NCI-H2081 treated with DMSO at 0.1 percent for 48 hours (cell line): ENCODE results near the gene CCDC77.
"Not testable (repeated sequence)": the region's sequence is repeated elsewhere in the genome, so short reads cannot be mapped to it uniquely, and the experiment has no call there.

Experiments
- DNase-seq: peaks from one replicate; lab custom pipeline; 2025; lab: John Stamatoyannopoulos, UW

The CCDC77 gene

GRCh38 chr12:401235-402028, at the start of gene CCDC77:
TSS of gene CCDC77 (plus strand) at chr12:401644. CDS start at chr12:409384, 7,740 bp downstream.
- DNase-seq: no peak

GRCh38 chr12:356276-356988, 45.0 kb upstream of the CCDC77 start:
- no peak for DNase-seq

- DNase-seq: no peak
Observed at GRCh38 chr12:359091-359490, 42.4 kb upstream of the CCDC77 start.

- no peak for DNase-seq
Observed at GRCh38 chr12:366820-367219, 34.6 kb upstream of the CCDC77 start.

- DNase-seq: no peak
Observed at GRCh38 chr12:367972-368371, 33.5 kb upstream of the CCDC77 start.

GRCh38 chr12:370739-371485, 30.5 kb upstream of the CCDC77 start:
- DNase-seq: not testable (repeated sequence)

- no peak for DNase-seq
Observed at GRCh38 chr12:386651-387050, 14.8 kb upstream of the CCDC77 start.

- DNase-seq: no peak
Observed at GRCh38 chr12:388012-388411, 13.4 kb upstream of the CCDC77 start.

GRCh38 chr12:388541-389141, 12.8 kb upstream of the CCDC77 start:
- no peak for DNase-seq

- no peak for DNase-seq
Observed at GRCh38 chr12:389142-390096, 12.0 kb upstream of the CCDC77 start, which contains the start of gene KDM5A. TSS of gene KDM5A (minus strand) at chr12:389320. CDS start at chr12:389091, 229 bp downstream.

GRCh38 chr12:400828-401227, 616 bp upstream of the CCDC77 start:
- no peak for DNase-seq

GRCh38 chr12:402029-402389, 565 bp downstream of the CCDC77 start:
- DNase-seq: no peak

- no peak for DNase-seq
Observed at GRCh38 chr12:414859-415258, 13.4 kb downstream of the CCDC77 start.

GRCh38 chr12:418432-418831, 17.0 kb downstream of the CCDC77 start:
- no peak for DNase-seq

GRCh38 chr12:422526-422925, 21.1 kb downstream of the CCDC77 start:
- DNase-seq: no peak

GRCh38 chr12:435737-436136, 34.3 kb downstream of the CCDC77 start:
- DNase-seq: not testable (repeated sequence)

- no peak for DNase-seq
Observed at GRCh38 chr12:442235-442884, 40.9 kb downstream of the CCDC77 start.

- DNase-seq: no peak
Observed at GRCh38 chr12:447141-447540, 45.7 kb downstream of the CCDC77 start.

- DNase-seq: no peak
Observed at GRCh38 chr12:449203-449602, 47.8 kb downstream of the CCDC77 start.

- DNase-seq: no peak
Observed at GRCh38 chr12:450438-450837, 49.0 kb downstream of the CCDC77 start.
